IPS-18c (cell line): ENCODE results near the gene CALML4.

ENCODE experiments used
- H3K4me3 ChIP-seq: 2 replicates; pipeline ENCODE4 v1.7.0; 2013; ENCODE audit warnings: low read depth, mild to moderate bottlenecking, low read length, moderate library complexity; ENCODE audit not compliant: insufficient read depth
- H3K9me3 ChIP-seq: one replicate; pipeline ENCODE4 v1.6.1; 2013; ENCODE audit warnings: mild to moderate bottlenecking, low read length, moderate library complexity; ENCODE audit not compliant: control insufficient read depth, insufficient read depth

Gene CALML4

GRCh38 chr15:68201153-68201878 is 3.8 kb downstream of the CALML4 start:
- Histone ChIP-seq H3K4me3 (no peak overlapping the region), H3K9me3 (no peaks in the 10 kb centered on the region)

DNA sequence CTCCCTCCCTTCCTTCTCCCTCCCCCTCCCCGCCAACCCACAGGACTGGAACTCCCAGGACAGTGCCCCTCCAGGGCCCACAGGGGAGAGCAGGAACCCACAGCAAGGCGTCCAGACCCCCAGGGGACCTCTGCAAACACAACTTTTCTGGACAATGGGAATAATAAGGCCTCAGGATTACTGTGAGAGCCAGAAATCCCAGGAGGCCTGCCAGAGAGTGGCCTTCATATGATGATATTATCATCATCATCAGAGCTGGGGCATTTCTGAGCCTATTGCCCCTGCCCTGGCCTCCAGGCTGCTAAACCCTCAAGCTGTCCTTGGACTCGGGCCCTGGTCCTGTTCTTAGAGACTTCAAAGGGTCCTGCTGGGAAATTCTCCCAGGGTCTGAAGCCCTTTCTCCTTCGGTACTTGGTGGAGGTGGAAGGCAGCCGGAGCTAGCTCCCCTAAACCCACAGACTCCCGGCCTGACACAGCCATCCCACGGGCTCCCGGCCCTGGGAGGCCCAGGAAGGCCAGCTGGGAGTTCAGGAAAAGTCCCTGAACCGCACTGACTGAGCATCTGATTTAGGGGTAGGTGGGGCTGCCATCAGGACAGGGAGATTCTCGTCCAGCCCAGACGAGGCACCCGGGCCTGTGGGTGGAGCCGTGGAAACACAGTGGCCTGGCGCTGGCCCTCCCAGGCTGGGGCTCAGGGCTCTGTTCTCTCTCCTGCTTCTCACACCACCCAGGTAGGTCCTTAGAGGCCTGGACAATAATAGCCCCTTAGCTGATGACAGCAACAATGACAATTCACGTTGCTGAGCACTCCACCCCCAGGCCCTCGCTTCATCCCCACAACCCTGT is 4.9 kb downstream of the CALML4 start:
- H3K9me3 ChIP-seq, result no peaks in the 10 kb centered on the region
- H3K4me3 ChIP-seq, result no peak overlapping the region

DNA sequence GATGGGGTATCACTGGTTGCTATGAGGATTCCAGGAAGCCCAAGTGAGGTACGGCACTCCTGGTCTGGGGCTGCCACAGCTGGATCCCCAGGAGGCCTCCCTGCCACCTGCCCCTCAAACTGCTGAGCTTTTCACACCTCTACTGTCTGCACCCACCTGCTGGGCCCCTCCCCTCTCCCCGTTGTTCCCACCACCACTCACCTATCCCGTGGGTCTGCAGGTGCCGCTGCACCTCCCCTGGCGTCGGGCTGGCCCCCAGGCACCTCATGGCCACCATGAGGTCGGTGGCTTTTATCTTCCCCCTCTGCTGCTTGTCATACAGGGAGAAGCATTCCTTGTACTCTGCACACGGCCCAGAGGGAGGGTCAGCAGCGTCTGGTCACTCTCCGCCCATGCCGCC is 5.8 kb downstream of the CALML4 start:
- Histone ChIP-seq H3K9me3 (no peaks in the 10 kb centered on the region), H3K4me3 (no peak overlapping the region)

DNA sequence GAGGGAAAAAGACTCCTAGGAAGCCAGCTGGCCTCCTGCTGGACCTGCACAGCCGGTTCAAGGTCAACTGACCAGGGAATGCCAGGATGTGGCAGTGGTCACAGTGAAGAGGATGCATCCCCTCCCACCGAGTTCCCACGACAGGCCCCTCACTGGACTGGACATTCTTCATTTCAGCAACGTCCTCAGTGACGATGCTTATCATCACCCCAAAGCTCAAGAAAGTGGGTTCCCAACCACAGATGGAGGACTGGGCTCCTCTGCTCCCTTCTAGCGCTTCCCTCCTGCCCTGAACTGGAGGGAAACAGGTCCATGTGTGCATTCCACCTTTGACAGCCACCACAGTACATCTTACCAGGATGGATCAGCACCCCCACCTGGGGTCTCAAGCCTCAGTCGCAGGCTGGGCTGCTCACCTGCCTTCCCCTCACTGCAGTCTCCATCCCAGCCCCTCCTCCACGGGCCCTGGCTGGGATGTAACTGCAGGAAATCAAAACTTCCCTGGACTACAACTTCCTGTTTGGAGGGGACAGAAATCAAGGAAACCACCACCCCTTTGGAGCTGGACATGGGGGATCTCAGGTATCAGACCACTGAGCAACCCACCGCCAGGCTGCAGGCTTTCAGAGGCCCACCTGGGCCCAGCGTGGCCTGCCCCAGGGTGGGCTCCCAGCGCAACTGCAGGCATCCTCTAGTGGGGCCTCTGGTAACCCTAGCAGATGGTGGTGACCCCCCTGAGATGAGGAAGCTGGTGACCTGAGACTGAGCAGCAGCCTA is 7.3 kb downstream of the CALML4 start:
- no peak overlapping the region for H3K4me3 ChIP-seq

GRCh38 chr15:68197170-68197492 is 8.0 kb downstream of the CALML4 start:
- H3K4me3 ChIP-seq, result no peak overlapping the region
- no peaks in the 10 kb centered on the region for H3K9me3 ChIP-seq

More for the DNA sequence above, 7.3 kb downstream of the CALML4 start:
- no peaks in the 10 kb centered on the region for H3K9me3 ChIP-seq

DNA sequence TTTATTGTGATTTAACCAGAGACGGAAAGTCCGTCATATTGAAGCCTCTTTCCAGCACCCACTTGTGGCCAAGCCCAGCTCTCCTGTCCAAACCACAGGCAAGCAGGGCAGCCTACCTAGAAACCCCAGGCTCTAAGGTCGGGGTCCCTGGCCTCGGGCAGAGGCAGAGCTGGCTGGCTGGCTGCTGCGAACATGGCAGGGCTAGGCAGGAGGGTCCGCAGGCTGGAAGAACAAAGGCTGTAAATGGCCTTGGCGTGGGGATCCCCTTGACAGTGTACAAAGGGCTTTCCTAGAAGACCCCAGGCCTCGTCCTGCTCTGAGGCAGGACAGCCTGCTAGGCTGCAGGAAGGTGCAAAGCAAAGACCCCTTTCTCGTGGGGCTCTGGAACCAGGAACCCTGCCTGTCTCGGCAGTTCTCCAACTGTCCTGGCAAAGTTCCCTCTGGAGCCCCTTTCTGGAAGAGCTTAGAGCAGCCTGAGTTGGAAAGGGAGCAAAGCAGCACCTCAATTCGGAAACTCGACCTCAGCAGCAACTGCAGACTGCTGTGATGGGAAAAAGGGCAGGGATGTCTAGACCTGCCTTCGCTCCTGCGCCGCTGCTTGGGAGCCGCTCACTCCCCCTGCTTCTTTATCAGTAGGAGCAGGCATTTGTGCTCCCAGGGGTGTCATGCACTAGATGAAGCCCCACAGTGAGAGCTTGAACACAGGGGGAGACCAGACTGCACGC is 8.5 kb downstream of the CALML4 start:
- Histone ChIP-seq H3K4me3 (no peak overlapping the region), H3K9me3 (no peaks in the 10 kb centered on the region)

DNA sequence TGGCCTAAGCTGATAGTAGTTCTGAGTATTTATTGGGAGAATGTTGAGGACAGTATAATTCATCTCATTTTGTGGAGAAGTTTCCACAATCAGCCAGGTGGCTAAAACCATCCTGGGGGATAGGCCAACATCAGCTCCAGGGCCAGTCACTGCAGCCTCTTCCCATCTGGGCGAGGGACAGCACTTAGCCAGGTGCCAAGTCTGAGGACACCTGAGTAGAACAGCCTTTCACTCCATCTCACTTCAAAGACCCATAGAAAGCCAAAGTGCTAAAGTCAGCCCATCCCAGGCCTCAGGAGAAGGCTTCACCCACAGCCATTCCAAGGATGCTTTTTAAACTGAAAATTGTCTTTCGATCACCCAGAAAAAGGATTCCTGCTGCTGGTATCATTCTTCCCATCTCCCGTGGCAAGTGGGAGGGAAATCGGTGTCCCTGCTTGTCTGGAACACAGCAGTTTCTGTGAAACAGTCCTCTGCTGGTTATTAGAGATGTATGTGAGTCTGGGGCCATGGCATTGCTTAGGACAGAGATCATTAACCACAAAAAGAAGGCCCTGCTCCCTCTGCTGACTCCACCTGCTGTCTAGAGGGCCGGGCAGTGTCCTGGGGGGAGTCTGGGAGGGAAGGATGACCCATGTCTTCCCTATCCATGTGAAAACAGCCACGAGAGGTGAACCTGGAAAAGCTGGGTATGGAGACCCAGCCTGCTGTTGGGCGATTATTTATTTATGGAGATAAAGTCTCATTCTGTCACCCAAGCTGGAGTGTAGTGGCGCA is 9.6 kb downstream of the CALML4 start:
- Histone ChIP-seq H3K4me3 (no peak overlapping the region), H3K9me3 (no peaks in the 10 kb centered on the region)

- Histone ChIP-seq H3K4me3 (no peak overlapping the region), H3K9me3 (no peaks in the 10 kb centered on the region)
Measured at GRCh38 chr15:68192804-68193486, 12.2 kb downstream of the CALML4 start.

GRCh38 chr15:68192117-68192516 is 13.0 kb downstream of the CALML4 start:
- Histone ChIP-seq H3K9me3 (no peaks in the 10 kb centered on the region), H3K4me3 (no peak overlapping the region)

GRCh38 chr15:68191555-68191954 is 13.6 kb downstream of the CALML4 start:
- no peaks in the 10 kb centered on the region for H3K9me3 ChIP-seq
- no peak overlapping the region for H3K4me3 ChIP-seq

DNA sequence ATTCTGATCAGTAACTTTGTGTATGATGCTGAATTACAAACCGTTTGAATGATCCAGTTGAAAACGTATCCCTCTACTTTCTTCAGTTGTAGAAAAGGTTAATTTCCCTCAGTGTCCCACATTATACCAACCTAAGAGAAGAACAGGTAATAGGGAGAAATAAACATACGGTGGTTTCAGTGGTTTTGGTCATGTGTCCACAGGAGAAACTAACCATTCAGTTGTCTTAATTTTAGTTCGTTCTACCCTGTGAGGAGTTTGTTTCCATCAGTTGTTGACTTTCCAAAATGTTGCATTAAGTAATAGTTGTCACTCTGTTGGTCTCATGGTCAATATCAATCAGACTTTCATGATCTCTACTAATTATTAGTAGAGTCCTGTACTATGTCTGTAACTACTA is 15.1 kb downstream of the CALML4 start:
- H3K4me3 ChIP-seq, result no peak overlapping the region
- H3K9me3 ChIP-seq, result no peaks in the 10 kb centered on the region

GRCh38 chr15:68188647-68189046 is 16.5 kb downstream of the CALML4 start:
- no peaks in the 10 kb centered on the region for H3K9me3 ChIP-seq
- H3K4me3 ChIP-seq, result no peak overlapping the region

DNA sequence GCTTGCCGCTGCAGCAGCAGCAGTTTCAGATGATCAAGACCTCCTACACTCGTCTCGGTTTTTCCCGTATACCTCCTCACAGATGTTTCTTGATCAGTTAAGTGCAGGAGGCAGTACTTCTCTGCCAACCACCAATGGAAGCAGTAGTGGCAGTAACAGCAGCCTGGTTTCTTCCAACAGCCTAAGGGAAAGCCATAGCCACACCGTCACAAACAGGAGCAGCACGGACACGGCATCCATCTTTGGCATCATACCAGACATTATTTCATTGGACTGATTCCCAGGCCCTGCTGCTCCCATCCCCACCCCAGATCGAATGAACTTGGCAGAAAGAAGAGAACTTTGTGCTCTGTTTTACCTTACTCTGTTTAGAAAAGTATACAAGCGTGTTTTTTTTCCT is 17.6 kb downstream of the CALML4 start:
- Histone ChIP-seq H3K9me3 (no peaks in the 10 kb centered on the region), H3K4me3 (no peak overlapping the region)

DNA sequence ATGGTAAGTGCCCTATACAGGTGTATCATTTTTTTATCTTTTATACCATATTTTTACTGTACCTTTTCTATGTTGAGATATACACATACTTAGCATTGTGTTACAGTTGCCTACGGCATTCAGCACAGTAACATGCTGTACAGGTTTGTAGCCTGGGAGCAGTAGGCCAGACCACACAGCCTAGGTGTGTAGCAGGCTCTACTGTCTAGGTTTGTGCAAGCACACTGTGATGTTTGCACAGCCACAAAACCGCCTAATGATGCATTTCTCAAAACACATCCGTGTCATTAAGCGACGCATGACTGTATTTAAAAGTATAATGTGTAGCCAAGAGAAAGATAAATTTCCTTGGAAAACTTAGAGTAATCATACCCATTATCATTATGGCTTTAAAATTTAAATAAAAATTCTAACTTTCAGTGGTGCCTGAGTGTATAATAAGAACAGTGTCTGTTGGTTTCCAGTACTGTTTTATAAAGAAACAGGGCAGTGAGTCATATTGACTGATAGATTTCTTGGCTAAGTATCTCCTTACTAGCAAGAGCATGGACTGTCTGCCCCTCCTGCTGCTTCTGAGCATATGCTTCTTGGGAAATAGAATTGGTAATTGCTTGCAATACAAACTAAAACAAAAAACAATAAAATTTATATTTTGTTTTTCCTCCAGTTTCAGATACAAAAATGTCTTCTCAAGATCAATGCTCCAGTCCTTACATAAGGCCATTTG is 18.3 kb downstream of the CALML4 start:
- Histone ChIP-seq H3K4me3 (no peak overlapping the region), H3K9me3 (no peaks in the 10 kb centered on the region)

GRCh38 chr15:68184616-68185480 is 20.3 kb downstream of the CALML4 start:
- no peak overlapping the region for H3K4me3 ChIP-seq
- no peaks in the 10 kb centered on the region for H3K9me3 ChIP-seq
